Measurements from ENCODE around the gene OLIG1. TPM values are rescaled to one million over a fixed set of nuclear protein-coding genes. Genes with fewer than 3 reads are reported as not detected.

The OLIG1 gene
- total and polyA plus RNA-seq, 2 of the 4 experiments (the other 2 are of a cell fraction): not detected

- dilution Hi-C loops (cut with HindIII; ENCODE audit: low sequenced_read_pairs, unreplicated experiment): no loop called here
- POLR2A ChIA-PET (ENCODE audit: unreplicated experiment): no interaction called here
- H2BK20ac ChIP-seq (ENCODE audit: low read depth, low read length): no peak overlapping the region
- no peak for TF ChIP-seq RCOR1 (IDR thresholded peaks at IDR 0.05; ENCODE audit: insufficient replicate concordance, low read length)
- no peak for TF ChIP-seq CEBPB (IDR thresholded peaks at IDR 0.05; ENCODE audit: low read depth, low read length)
- TF ChIP-seq RFX5 (IDR thresholded peaks at IDR 0.05; ENCODE audit: low read depth, low read length): no peak
- no peak for TF ChIP-seq RAD21 (IDR thresholded peaks at IDR 0.05; ENCODE audit: low read length)
- no peak for TF ChIP-seq ELK1 (IDR thresholded peaks at IDR 0.05; ENCODE audit: borderline replicate concordance, low read depth, low read length)
- TF ChIP-seq FOS (IDR thresholded peaks at IDR 0.05; ENCODE audit: low read depth, low read length): no peak
- TF ChIP-seq MXI1 (IDR thresholded peaks at IDR 0.05; ENCODE audit: borderline replicate concordance, low read depth, low read length): no peak
- TF ChIP-seq MAZ (IDR thresholded peaks at IDR 0.05; ENCODE audit: borderline replicate concordance, low read depth, low read length): no peak
- TF ChIP-seq BHLHE40 (IDR thresholded peaks at IDR 0.05; ENCODE audit: low read depth, low read length): no peak
- no peak for TF ChIP-seq POLR2A (IDR thresholded peaks at IDR 0.05; ENCODE audit: low read depth, low read length)
- no peak for TF ChIP-seq CHD1 (IDR thresholded peaks at IDR 0.05; ENCODE audit: low read depth, low read length)
- no peak for TF ChIP-seq MAFK (IDR thresholded peaks at IDR 0.05; ENCODE audit: low read depth, low read length)
- TF ChIP-seq SMC3 (IDR thresholded peaks at IDR 0.05; ENCODE audit: low read depth, low read length): no peak
- TF ChIP-seq NFE2L2 (IDR thresholded peaks at IDR 0.05; ENCODE audit: low read depth, low read length): no peak
- no peak for TF ChIP-seq USF2 (IDR thresholded peaks at IDR 0.05; ENCODE audit: low read depth, low read length)
Observed at GRCh38 chr21:33115631-33116510, 45.9 kb downstream of the OLIG1 start.

More at GRCh38 chr21:33115631-33116510, 45.9 kb downstream of the OLIG1 start:
- Histone ChIP-seq H3K14ac (replicated peaks; ENCODE audit: low read depth, low read length) (no peak overlapping the region), H3K9me1 (ENCODE audit: insufficient read depth, low read length) (no peaks in the 10 kb centered on the region), H3K4me1 (ENCODE audit: control insufficient read depth, insufficient read depth, low read length) (no peaks in the 10 kb centered on the region), H3K27me3 (ENCODE audit: control insufficient read depth, insufficient read depth, low read length) (peaks cover 66% of the 10 kb centered on the region), H2AFZ (replicated peaks; ENCODE audit: low read length, poor library complexity) (no peak overlapping the region), H4K8ac (ENCODE audit: low read depth in 2 of 2, low read length in 2 of 2) (no peak overlapping the region), H2BK120ac (ENCODE audit: low read depth, low read length) (no peak overlapping the region), H3K56ac (ENCODE audit: extremely low read depth, insufficient read depth, low read length) (no peak overlapping the region), H4K20me1 (ENCODE audit: insufficient read depth, low read length) (no peaks in the 10 kb centered on the region), H4K5ac (ENCODE audit: low read depth, low read length) (no peak overlapping the region), H3K9ac (ENCODE audit: low read depth, low read length) (no peak overlapping the region), H3K79me1 (ENCODE audit: low read depth in 1 of 2, low read length in 2 of 2) (no peaks in the 10 kb centered on the region), H3K4me2 (ENCODE audit: low read depth, low read length) (no peak overlapping the region), H3K23ac (ENCODE audit: low read depth, low read length) (no peak overlapping the region), H3K4me3 (ENCODE audit: insufficient read depth, low read depth, low read length) (no peak overlapping the region), H3K27ac (ENCODE audit: insufficient read depth, low read length) (no peak overlapping the region), H2BK5ac (ENCODE audit: low read depth, low read length, poor library complexity, severe bottlenecking) (no peak overlapping the region), H3K4ac (ENCODE audit: low read depth, low read length) (no peak overlapping the region), H3K18ac (ENCODE audit: low read depth, low read length) (no peak overlapping the region), H2AK5ac (ENCODE audit: low read depth, low read length) (no peak overlapping the region), H3K36me3 (ENCODE audit: control insufficient read depth, insufficient read depth, low read length) (no peaks in the 10 kb centered on the region), H2AK9ac (replicated peaks; ENCODE audit: low read depth, low read length, poor library complexity) (no peak overlapping the region), H2BK15ac (ENCODE audit: low read depth, low read length) (no peak overlapping the region), H3K9me3 (ENCODE audit: control insufficient read depth, insufficient read depth, low read length) (no peaks in the 10 kb centered on the region), H4K91ac (ENCODE audit: insufficient read depth, low read depth, low read length) (no peak overlapping the region)
- CTCF ChIA-PET: interaction anchor here (0.7 kb wide), 1 partner anchor 431 kb away, joined by 3 read pairs; no protein-coding TSS in a partner anchor
- ATAC-seq (ENCODE audit: low read depth) (no peak), DNase-seq (no peak)
- BruUV-seq (replicated peaks): no TSS peak
- in situ Hi-C loops (cut with MboI; ENCODE audit: low sequenced_read_pairs): no loop called here
- no CpG with 5 or more reads among the region's 20 CpGs for WGBS, 2 experiments (ENCODE audit: extremely low coverage in 2 of 2, insufficient read length in 1 of 2)
- intact Hi-C loops (cut with micrococcal nuclease): no loop called here
